Stimulated activated naive B cell treated with anti-CD40 and anti-IgM and Interleukin-4, amounts not matched to agents 10 μg/mL and 1 μg/mL and 100 μg/mL, for 72 hours (primary cell): ENCODE measurements around the gene ZNF14.
"Not testable (repeated sequence)": the region's sequence is repeated elsewhere in the genome, so short reads cannot be mapped to it uniquely, and the experiment has no call there.

ENCODE experiments used
- ATAC-seq, 2 donors: fragments of 150-1000 bp; cut with Tn5 transposase; replicated peaks; 2 replicates each; pipeline ENCODE4 v1.10.0; 2021; ENCODE audit warnings: moderate library complexity in 1 of 2
- DNase-seq: peaks from one replicate; pipeline ENCODE4 v3.0.0; 2021
- H3K27ac Mint-ChIP-seq: one replicate; pipeline ENCODE4 v1.8.0; 2022; ENCODE audit warnings: mild to moderate bottlenecking, mixed read lengths
- H3K27me3 Mint-ChIP-seq, 2 donors: one replicate each; pipeline ENCODE4 v1.8.0; 2022; ENCODE audit warnings: mixed read lengths in 2 of 2
- H3K36me3 Mint-ChIP-seq, 2 donors: one replicate each; pipeline ENCODE4 v1.8.0; 2022; ENCODE audit warnings: mixed read lengths in 2 of 2, mild to moderate bottlenecking in 1 of 2
- H3K4me1 Mint-ChIP-seq, 2 donors: one replicate each; pipeline ENCODE4 v1.8.0; 2022; ENCODE audit warnings: mixed read lengths in 2 of 2, mild to moderate bottlenecking in 1 of 2
- H3K4me3 Mint-ChIP-seq, 2 donors: one replicate each; pipeline ENCODE4 v1.8.0; 2022; ENCODE audit warnings: mild to moderate bottlenecking in 2 of 2, mixed read lengths in 2 of 2, moderate library complexity in 1 of 2
- H3K9me3 Mint-ChIP-seq, 2 donors: one replicate each; pipeline ENCODE4 v1.8.0; 2022; ENCODE audit warnings: mixed read lengths in 2 of 2, mild to moderate bottlenecking in 1 of 2

Gene ZNF14

GRCh38 chr19:19686580-19686979, 46.3 kb downstream of the ZNF14 start:
- peaks cover 12 to 13% of the 10 kb centered on the region in 2 donors for H3K9me3 Mint-ChIP-seq
- ATAC-seq (peak; percentile 27 to 41), DNase-seq (no peak)
- H3K36me3 Mint-ChIP-seq, result peaks cover 35 to 44% of the 10 kb centered on the region in 2 donors
- H3K27me3 Mint-ChIP-seq, result no peaks in the 10 kb centered on the region
- no peak overlapping the region for H3K4me3 Mint-ChIP-seq
- peaks cover 0 to 5% of the 10 kb centered on the region in 2 donors for H3K4me1 Mint-ChIP-seq
- H3K27ac Mint-ChIP-seq, result no peak overlapping the region

- not testable (repeated sequence) for H3K27me3 Mint-ChIP-seq, DNase-seq, H3K4me1 Mint-ChIP-seq, H3K27ac Mint-ChIP-seq, H3K4me3 Mint-ChIP-seq, ATAC-seq
- Mint-ChIP-seq H3K36me3 (peaks cover 40 to 49% of the 10 kb centered on the region in 2 donors), H3K9me3 (peaks cover 12 to 13% of the 10 kb centered on the region in 2 donors)
Observed at GRCh38 chr19:19686119-19686518, 46.8 kb downstream of the ZNF14 start.

GRCh38 chr19:19679176-19680073, 53.5 kb downstream of the ZNF14 start:
- peaks cover 80 to 83% of the 10 kb centered on the region in 2 donors for H3K36me3 Mint-ChIP-seq

GRCh38 chr19:19677579-19677978, 55.3 kb downstream of the ZNF14 start:
- DNase-seq (no peak), ATAC-seq (no peak)
- Mint-ChIP-seq H3K4me1 (peaks cover 13 to 24% of the 10 kb centered on the region in 2 donors), H3K27ac (peak overlapping the region; percentile 80), H3K9me3 (peaks cover 8 to 13% of the 10 kb centered on the region in 2 donors), H3K27me3 (no peaks in the 10 kb centered on the region), H3K4me3 (no peak overlapping the region), H3K36me3 (peaks cover 72 to 78% of the 10 kb centered on the region in 2 donors)

More at GRCh38 chr19:19679176-19680073, 53.5 kb downstream of the ZNF14 start:
- DNase-seq (no peak), ATAC-seq (no peak)
- no peak overlapping the region for H3K4me3 Mint-ChIP-seq
- peaks cover 15 to 20% of the 10 kb centered on the region in 2 donors for H3K9me3 Mint-ChIP-seq
- no peak overlapping the region for H3K27ac Mint-ChIP-seq
- no peaks in the 10 kb centered on the region for H3K27me3 Mint-ChIP-seq
- H3K4me1 Mint-ChIP-seq, result peaks cover 13 to 24% of the 10 kb centered on the region in 2 donors

GRCh38 chr19:19674315-19674714, 58.6 kb downstream of the ZNF14 start:
- no peak for ATAC-seq

GRCh38 chr19:19672816-19673215, 60.1 kb downstream of the ZNF14 start:
- ATAC-seq, result no peak
- Mint-ChIP-seq H3K4me3 (no peak overlapping the region), H3K27me3 (no peaks in the 10 kb centered on the region), H3K9me3 (peaks cover 5 to 8% of the 10 kb centered on the region in 2 donors), H3K36me3 (peaks cover 52 to 57% of the 10 kb centered on the region in 2 donors), H3K27ac (peak overlapping the region; percentile 56), H3K4me1 (peaks cover 21 to 50% of the 10 kb centered on the region in 2 donors)
- DNase-seq, result no peak

More at GRCh38 chr19:19674315-19674714, 58.6 kb downstream of the ZNF14 start:
- Mint-ChIP-seq H3K4me1 (peaks cover 19 to 43% of the 10 kb centered on the region in 2 donors), H3K27me3 (no peaks in the 10 kb centered on the region), H3K9me3 (peaks cover 8 to 11% of the 10 kb centered on the region in 2 donors), H3K27ac (no peak overlapping the region), H3K36me3 (peaks cover 62 to 72% of the 10 kb centered on the region in 2 donors), H3K4me3 (no peak overlapping the region)
- no peak for DNase-seq

- Mint-ChIP-seq H3K36me3 (peaks cover 27 to 34% of the 10 kb centered on the region in 2 donors), H3K4me3 (peak overlapping the region; percentile 88 to 89), H3K4me1 (peaks cover 9 to 39% of the 10 kb centered on the region in 2 donors), H3K9me3 (no peaks in the 10 kb centered on the region), H3K27ac (peak overlapping the region; percentile 99), H3K27me3 (no peaks in the 10 kb centered on the region)
- no peak for ATAC-seq
- DNase-seq, result no peak
Observed at GRCh38 chr19:19670070-19670551, 62.8 kb downstream of the ZNF14 start.

- Mint-ChIP-seq H3K4me1 (peaks cover 9 to 34% of the 10 kb centered on the region in 2 donors), H3K27me3 (no peaks in the 10 kb centered on the region), H3K4me3 (peak within 1 kb of the TSS; percentile 88 to 89), H3K27ac (peak within 1 kb of the TSS; percentile 99), H3K9me3 (no peaks in the 10 kb centered on the region), H3K36me3 (peaks cover 20 to 24% of the 10 kb centered on the region in 2 donors)
- ATAC-seq (peak; percentile 76 to 79), DNase-seq (peak; percentile 97)
Observed at GRCh38 chr19:19668230-19669012, 64.5 kb downstream of the ZNF14 start, which contains the start of gene ZNF101. Gene ZNF101, plus strand, starts transcription at chr19:19668839. Its CDS starts 125 bp downstream, at chr19:19668964.

GRCh38 chr19:19665420-19665948, 67.4 kb downstream of the ZNF14 start:
- not testable (repeated sequence) for H3K9me3 Mint-ChIP-seq, ATAC-seq, H3K27me3 Mint-ChIP-seq, DNase-seq
- Mint-ChIP-seq H3K4me1 (peaks cover 26 to 47% of the 10 kb centered on the region in 2 donors), H3K4me3 (peak overlapping the region; percentile 30 to 52), H3K27ac (peak overlapping the region; percentile 47), H3K36me3 (peaks cover 19 to 21% of the 10 kb centered on the region in 2 donors)

GRCh38 chr19:19663256-19664120, 69.4 kb downstream of the ZNF14 start, which contains the start of gene ATP13A1:
Gene ATP13A1, minus strand, starts transcription at chr19:19663676. Its CDS starts 10 bp downstream, at chr19:19663666.
- H3K27me3 Mint-ChIP-seq, result no peaks in the 10 kb centered on the region

GRCh38 chr19:19662871-19663255, 70.0 kb downstream of the ZNF14 start:
- ATAC-seq, result peak in 1 of 2 donors; percentile 5
- Mint-ChIP-seq H3K27me3 (no peaks in the 10 kb centered on the region), H3K36me3 (peaks cover 19 to 27% of the 10 kb centered on the region in 2 donors), H3K27ac (peak overlapping the region; percentile 98), H3K4me3 (peak overlapping the region; percentile 93 to 96), H3K4me1 (peaks cover 22 to 30% of the 10 kb centered on the region in 2 donors), H3K9me3 (no peaks in the 10 kb centered on the region)
- no peak for DNase-seq

More at GRCh38 chr19:19663256-19664120, 69.4 kb downstream of the ZNF14 start, which contains the start of gene ATP13A1:
- peaks cover 25 to 36% of the 10 kb centered on the region in 2 donors for H3K4me1 Mint-ChIP-seq
- ATAC-seq (peak; percentile 83), DNase-seq (peak; percentile 97)
- H3K9me3 Mint-ChIP-seq, result no peaks in the 10 kb centered on the region
- H3K27ac Mint-ChIP-seq, result peak within 1 kb of the TSS; percentile 98
- H3K4me3 Mint-ChIP-seq, result peak within 1 kb of the TSS; percentile 93 to 96
- peaks cover 14 to 22% of the 10 kb centered on the region in 2 donors for H3K36me3 Mint-ChIP-seq

- DNase-seq (no peak), ATAC-seq (no peak)
- H3K27me3 Mint-ChIP-seq, result no peaks in the 10 kb centered on the region
- H3K27ac Mint-ChIP-seq, result peak overlapping the region; percentile 98
- H3K36me3 Mint-ChIP-seq, result peaks cover 23 to 31% of the 10 kb centered on the region in 2 donors
- H3K4me3 Mint-ChIP-seq, result peak overlapping the region; percentile 93 to 96
- H3K9me3 Mint-ChIP-seq, result no peaks in the 10 kb centered on the region
- peaks cover 22 to 29% of the 10 kb centered on the region in 2 donors for H3K4me1 Mint-ChIP-seq
Observed at GRCh38 chr19:19662344-19662743, 70.6 kb downstream of the ZNF14 start.
